Activated naive CD8-positive, alpha-beta T cell (primary cell): ENCODE data around the gene KEAP1.
A peak's percentile ranks its signal among the peaks of the same experiment; 100 is the strongest.
"Not testable (repeated sequence)": the region's sequence is repeated elsewhere in the genome, so short reads cannot be mapped to it uniquely, and the experiment has no call there.

Source experiments
- H3K27ac Mint-ChIP-seq: one replicate; pipeline ENCODE4 v1.8.0; 2021; ENCODE audit warnings: mixed read lengths
- H3K27me3 Mint-ChIP-seq: one replicate; pipeline ENCODE4 v1.8.0; 2021; ENCODE audit warnings: mixed read lengths
- H3K36me3 Mint-ChIP-seq: one replicate; pipeline ENCODE4 v1.8.0; 2021; ENCODE audit warnings: mixed read lengths
- H3K4me1 Mint-ChIP-seq: one replicate; pipeline ENCODE4 v1.8.0; 2021; ENCODE audit warnings: low read depth, mixed read lengths
- H3K4me3 Mint-ChIP-seq: one replicate; pipeline ENCODE4 v1.8.0; 2021; ENCODE audit warnings: mild to moderate bottlenecking, mixed read lengths
- H3K9me3 Mint-ChIP-seq: one replicate; pipeline ENCODE4 v1.8.0; 2021; ENCODE audit warnings: low read depth, mixed read lengths

KEAP1 gene

DNA sequence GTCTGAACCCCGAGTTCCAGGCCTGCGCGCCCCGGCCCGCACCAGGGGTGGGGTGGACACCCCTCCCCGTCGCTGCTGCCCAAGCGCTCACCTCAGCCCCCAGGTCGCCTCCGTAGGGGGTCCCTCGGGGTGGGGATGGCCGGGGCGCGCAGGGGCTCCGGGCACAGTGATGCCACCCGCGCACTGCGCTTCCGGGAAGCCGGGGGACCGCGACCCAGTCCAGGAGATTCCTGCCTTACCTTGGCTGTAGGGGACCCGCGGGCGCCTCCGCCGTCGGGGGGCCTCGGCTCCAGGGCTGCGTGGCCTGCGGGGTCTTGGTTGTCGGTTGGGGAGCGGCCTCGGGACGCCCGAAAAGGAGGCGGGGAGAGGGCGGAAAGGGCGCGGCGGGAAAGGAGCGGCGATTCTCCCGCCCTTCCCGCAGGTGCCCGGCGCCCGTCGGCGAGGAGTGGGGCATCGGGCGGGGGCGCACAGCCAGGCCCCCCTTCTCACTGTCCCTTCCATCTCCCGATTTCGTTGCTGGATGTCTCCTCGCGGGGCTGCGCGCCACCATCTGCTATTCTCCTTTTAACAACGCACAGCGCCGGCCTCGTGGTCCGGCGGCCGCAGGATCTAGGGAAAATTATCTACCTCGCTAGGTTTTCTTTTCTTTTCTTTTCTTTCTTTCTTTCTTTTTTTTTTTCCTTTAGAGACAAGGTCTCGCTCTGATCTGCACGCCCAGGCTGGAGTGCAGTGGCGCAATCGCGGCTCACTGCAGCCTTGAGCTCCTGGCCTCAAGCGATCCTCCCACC lies at the start of gene KEAP1:
Gene KEAP1, minus strand, starts transcription at position 355 of the 788 bp plus-strand sequence. CDS start 3,323 bp downstream, outside the sequence.
- no peaks in the 10 kb centered on the region for H3K27me3 Mint-ChIP-seq
- H3K9me3 Mint-ChIP-seq: no peaks in the 10 kb centered on the region
- no peaks in the 10 kb centered on the region for H3K36me3 Mint-ChIP-seq
- H3K4me3 Mint-ChIP-seq: peak within 1 kb of the TSS; percentile 92
- peaks cover 29% of the 10 kb centered on the region for H3K4me1 Mint-ChIP-seq
- H3K27ac Mint-ChIP-seq: peak within 1 kb of the TSS; percentile 95

DNA sequence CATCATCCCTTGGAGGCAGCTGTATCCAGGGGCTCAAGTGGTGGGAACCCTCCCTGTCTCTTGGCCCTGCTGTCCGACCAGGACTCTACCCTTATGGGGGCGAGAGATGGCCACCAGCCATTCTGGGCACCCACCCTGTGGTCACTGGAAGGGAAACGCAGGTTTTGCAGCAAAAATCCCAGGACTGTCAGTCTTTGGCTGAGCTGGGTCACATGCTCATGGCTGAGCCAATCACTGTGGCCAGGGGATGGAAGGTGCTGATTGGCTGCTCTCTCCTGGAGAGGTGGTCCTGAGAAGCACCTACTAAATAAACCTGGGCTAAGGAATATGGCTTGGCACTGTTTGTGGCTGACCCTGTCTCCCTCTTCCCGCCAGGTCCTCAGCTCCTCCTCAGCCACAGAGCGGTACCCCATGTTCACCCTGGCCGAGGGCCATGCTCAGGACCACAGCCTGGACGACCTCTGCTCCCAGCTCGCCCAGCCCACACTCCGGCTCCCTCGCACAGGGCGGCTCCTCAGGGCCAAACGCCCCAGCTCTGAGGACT lies 49.4 kb upstream of the KEAP1 start:
- Mint-ChIP-seq H3K9me3 (no peaks in the 10 kb centered on the region), H3K4me1 (peaks cover 50% of the 10 kb centered on the region), H3K36me3 (no peaks in the 10 kb centered on the region), H3K4me3 (peak overlapping the region; percentile 7), H3K27me3 (no peaks in the 10 kb centered on the region), H3K27ac (no peak overlapping the region)

DNA sequence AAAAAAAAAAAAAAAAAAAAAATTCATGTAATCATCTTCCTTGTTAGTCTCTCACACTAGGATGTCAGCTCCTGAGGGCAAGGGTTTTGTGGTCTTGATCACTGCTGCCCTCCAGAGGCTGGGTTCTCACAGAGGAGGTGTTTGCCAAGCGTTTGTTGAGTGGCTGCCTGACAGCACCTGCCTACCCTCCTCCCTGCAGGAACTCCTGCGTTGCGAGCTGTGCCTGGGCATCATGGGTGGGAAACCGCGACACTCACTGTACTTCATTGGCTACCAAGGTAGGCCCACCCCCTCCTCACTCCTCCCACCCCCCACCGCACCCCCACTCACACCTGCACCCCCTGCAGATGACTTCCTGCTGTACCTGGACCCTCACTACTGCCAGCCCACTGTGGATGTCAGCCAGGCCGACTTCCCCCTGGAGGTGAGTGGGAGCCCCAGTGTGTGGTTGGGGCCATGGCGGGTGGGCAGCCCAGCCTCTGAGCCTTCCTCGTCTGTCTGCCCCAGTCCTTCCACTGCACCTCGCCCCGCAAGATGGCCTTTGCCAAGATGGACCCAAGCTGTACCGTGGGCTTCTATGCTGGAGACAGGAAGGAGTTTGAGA lies 48.6 kb upstream of the KEAP1 start:
- Mint-ChIP-seq H3K27ac (peak overlapping the region; percentile 66), H3K4me3 (no peak overlapping the region), H3K36me3 (no peaks in the 10 kb centered on the region), H3K9me3 (no peaks in the 10 kb centered on the region), H3K4me1 (peaks cover 50% of the 10 kb centered on the region), H3K27me3 (no peaks in the 10 kb centered on the region)

DNA sequence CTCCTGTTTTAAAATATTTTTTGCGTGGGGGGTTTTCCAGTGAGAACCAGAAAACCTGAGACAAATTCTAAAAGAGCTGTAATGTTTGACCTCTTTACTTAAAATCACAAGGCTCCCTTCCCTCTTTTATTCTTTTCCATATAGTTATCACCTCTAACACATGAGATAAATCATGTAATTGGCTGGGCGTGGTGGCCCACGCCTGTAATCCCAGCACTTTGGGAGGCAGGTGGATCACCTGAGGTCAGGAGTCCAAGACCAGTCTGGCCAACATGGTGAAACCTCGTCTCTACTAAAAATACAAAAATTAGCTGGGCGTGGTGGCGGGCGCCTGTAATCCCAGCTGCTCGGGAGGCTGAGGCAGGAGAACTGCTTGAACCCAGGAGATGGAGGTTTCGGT lies 47.9 kb upstream of the KEAP1 start:
- H3K36me3 Mint-ChIP-seq, H3K9me3 Mint-ChIP-seq, H3K4me3 Mint-ChIP-seq, H3K27me3 Mint-ChIP-seq: not testable (repeated sequence)
- Mint-ChIP-seq H3K27ac (peak overlapping the region; percentile 41), H3K4me1 (peaks cover 46% of the 10 kb centered on the region)

DNA sequence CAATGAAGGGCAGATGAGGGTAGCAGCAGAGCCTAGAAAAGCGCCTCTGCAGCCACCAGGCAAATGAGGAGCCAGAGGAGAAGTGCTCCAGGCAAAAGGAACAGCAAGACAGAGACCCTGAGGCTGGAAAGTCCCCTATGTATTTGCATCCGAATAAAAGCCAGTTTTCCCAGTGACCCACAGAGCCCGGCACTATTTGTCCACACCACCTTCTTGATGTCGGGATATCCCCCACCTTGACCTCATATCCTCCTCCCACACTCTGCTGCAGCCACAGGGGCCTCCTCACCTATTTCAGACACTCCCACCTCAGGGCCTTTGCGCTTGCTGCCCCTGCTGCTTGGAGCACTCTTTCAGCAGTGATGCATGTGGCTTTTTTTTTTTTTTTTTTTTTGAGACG lies 47.2 kb upstream of the KEAP1 start:
- no peaks in the 10 kb centered on the region for H3K9me3 Mint-ChIP-seq
- peaks cover 39% of the 10 kb centered on the region for H3K4me1 Mint-ChIP-seq
- H3K36me3 Mint-ChIP-seq: no peaks in the 10 kb centered on the region
- no peak overlapping the region for H3K27ac Mint-ChIP-seq
- H3K27me3 Mint-ChIP-seq: no peaks in the 10 kb centered on the region
- H3K4me3 Mint-ChIP-seq: no peak overlapping the region

DNA sequence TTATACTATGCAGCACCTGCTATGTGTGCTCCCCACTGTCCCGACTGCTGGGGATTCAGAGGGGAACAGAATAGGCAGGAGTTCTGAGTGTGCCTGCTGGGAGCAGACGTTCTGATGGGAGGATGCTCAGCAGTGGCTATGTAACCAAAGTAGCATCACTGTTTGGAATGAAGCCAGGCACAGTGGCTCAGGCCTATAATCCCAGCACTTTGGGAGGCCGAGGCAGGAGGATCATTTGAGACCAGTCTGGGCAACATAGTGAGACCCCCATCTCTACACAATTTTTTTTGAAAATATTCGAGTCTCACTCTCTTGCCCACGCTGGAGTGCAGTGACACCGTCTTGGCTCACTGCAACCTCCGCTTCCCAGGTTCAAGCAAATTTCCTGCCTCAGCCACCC lies 46.6 kb upstream of the KEAP1 start:
- no peak overlapping the region for H3K4me3 Mint-ChIP-seq
- H3K4me1 Mint-ChIP-seq: peaks cover 39% of the 10 kb centered on the region
- H3K9me3 Mint-ChIP-seq: no peaks in the 10 kb centered on the region
- H3K27me3 Mint-ChIP-seq: no peaks in the 10 kb centered on the region
- no peaks in the 10 kb centered on the region for H3K36me3 Mint-ChIP-seq
- H3K27ac Mint-ChIP-seq: no peak overlapping the region

DNA sequence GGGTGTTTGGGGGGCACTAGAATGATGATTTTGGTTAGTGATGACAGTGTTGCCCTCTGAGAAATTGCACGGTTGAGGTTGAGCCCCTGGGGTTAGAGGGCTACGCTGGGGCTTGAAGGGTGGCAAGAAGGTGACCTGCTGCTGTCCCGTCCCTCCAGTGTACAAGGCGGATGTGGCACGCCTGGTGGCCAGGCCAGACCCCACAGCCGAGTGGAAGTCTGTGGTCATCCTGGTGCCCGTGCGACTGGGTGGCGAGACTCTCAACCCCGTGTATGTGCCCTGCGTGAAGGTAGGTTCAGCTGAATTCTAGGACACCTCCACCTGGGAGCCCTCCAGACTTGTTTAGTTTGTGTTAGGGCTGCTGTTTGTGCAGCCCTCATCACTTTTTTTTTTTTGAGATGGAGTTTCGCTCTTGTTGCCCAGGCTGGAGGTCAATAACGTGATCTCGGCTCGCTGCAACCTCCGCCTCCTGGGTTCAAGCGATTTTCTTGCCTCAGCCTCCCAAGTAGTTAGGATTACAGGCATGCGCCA lies 45.7 kb upstream of the KEAP1 start:
- Mint-ChIP-seq H3K9me3 (no peaks in the 10 kb centered on the region), H3K27ac (no peak overlapping the region), H3K4me1 (peaks cover 34% of the 10 kb centered on the region), H3K4me3 (no peak overlapping the region), H3K27me3 (no peaks in the 10 kb centered on the region), H3K36me3 (no peaks in the 10 kb centered on the region)

DNA sequence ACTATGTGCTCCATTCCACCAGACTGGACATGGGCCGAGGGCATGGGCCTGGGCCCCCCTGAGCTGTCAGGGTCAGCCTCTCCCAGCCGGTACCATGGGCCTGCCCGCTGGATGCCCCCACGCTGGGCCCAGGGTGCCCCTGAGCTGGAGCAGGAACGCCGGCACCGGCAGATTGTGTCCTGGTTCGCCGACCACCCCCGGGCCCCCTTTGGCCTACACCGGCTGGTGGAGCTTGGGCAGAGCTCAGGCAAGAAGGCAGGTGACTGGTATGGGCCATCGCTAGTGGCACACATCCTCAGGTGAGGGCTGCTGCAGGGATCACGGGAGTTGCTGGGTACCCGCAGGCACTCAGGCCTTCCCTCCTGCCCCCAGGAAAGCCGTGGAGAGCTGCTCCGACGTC lies 43.7 kb upstream of the KEAP1 start:
- Mint-ChIP-seq H3K36me3 (no peaks in the 10 kb centered on the region), H3K4me3 (no peak overlapping the region), H3K4me1 (peaks cover 22% of the 10 kb centered on the region), H3K27ac (no peak overlapping the region), H3K9me3 (no peaks in the 10 kb centered on the region), H3K27me3 (no peaks in the 10 kb centered on the region)

DNA sequence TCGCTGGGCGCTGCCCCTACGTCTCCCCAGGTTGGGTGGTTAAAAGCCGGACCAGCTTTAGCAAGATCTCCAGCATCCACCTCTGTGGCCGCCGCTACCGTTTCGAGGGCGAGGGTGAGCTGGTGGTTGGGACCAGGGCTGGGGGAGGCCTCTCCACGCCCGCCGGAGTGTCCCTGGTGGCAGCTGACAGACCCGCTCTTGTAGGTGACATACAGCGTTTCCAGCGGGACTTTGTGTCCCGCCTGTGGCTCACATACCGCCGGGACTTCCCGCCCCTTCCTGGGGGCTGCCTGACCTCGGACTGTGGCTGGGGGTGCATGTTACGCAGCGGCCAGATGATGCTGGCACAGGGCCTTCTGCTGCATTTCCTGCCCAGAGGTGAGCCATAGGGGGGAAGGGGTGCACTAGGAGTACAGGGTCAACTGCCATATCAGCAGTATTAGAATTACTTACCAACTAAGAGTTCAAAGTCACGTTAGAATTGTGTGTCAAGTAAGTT lies 41.6 kb upstream of the KEAP1 start:
- Mint-ChIP-seq H3K36me3 (no peaks in the 10 kb centered on the region), H3K4me3 (peak overlapping the region; percentile 89), H3K9me3 (no peaks in the 10 kb centered on the region), H3K27me3 (peaks cover 1% of the 10 kb centered on the region), H3K27ac (peak overlapping the region; percentile 89), H3K4me1 (peaks cover 11% of the 10 kb centered on the region)

DNA sequence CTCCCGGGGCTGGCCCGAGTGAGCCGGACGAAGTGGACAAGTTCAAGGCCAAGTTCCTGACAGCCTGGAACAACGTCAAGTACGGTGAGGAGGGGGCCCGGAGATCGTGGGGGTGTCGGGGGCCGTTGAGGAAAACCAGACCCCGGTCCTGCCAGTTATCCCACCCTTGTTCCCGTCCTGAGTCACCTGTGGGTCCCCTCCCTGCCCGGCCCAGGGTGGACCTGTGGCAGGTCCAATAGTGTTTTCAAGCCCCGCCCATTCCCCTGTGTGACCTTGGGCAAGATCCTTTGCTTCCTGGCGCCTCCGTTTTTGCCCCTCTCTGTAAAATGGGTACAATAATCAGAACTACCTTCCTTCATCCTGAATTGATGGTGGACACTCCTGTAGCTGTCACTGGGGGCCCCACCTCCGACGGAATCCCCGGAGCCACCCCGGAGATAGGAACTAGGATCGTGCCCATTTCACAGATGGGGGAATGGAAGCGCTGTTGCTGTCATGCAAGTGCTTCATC lies 41.1 kb upstream of the KEAP1 start:
- H3K27me3 Mint-ChIP-seq: peaks cover 1% of the 10 kb centered on the region
- H3K27ac Mint-ChIP-seq: peak overlapping the region; percentile 89
- H3K36me3 Mint-ChIP-seq: no peaks in the 10 kb centered on the region
- peak overlapping the region; percentile 89 for H3K4me3 Mint-ChIP-seq
- peaks cover 11% of the 10 kb centered on the region for H3K4me1 Mint-ChIP-seq
- H3K9me3 Mint-ChIP-seq: no peaks in the 10 kb centered on the region

DNA sequence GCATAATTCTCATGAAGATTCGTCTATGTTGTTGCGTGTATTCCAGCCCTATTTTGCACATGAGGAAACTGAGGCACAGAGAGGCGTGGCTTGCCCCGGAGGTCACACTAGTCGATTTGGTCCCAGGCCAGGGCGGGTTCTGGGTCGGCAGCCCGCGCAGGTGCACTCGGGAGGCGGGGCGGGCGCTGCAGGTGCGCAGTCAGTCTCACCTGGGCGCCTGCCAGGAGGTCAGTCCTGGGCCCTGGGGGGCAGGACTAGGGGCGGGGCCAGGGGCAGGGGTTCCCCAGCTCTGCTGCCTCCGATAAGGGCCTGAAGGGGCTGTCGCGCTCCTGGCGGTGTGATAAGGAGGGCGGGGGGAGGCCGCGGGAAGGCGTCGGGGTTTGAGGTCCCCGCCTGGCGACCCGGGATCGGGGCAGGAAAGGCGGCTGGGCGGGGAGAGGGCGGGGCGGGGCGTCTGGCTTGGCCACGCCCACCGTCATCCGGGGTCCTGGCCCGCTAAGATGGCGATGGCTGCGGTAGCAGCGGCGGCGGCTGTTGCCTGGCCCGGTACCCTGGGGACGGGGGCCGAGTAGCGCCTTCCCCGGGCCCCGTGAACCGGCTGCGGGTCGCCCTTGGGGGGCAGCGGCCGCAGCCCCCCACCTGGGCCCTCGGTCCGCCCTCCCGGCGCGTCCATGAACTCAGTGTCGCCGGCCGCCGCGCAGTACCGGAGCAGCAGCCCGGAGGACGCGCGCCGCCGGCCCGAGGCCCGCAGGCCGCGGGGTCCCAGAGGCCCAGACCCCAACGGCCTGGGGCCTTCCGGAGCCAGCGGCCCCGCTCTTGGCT lies 40.5 kb upstream of the KEAP1 start, which contains the start of gene ATG4D:
Gene ATG4D, plus strand, starts transcription at position 485 of the 822 bp plus-strand sequence. Its CDS starts 187 bp downstream, at position 672.
- Mint-ChIP-seq H3K4me3 (peak within 1 kb of the TSS; percentile 89), H3K9me3 (no peaks in the 10 kb centered on the region), H3K4me1 (peaks cover 11% of the 10 kb centered on the region), H3K27me3 (peaks cover 4% of the 10 kb centered on the region), H3K27ac (peak within 1 kb of the TSS; percentile 89), H3K36me3 (no peaks in the 10 kb centered on the region)

DNA sequence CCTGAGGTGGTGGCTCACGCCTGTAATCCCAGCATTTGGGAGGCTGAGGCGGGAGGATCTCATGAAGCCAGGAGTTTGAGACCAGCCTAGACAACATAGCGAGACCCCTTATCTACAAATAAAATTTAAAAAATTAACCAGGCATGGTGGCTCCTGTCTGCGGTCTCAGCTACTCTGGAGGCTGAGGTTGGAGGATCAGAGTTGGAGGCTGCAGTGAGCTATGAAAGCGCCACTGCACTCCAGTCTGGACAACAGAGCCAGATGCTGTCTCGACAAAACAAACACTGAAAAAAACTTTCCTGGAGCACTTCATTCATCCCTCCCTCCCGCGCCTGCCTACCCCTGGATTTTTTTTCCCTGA lies 39.9 kb upstream of the KEAP1 start:
- H3K27ac Mint-ChIP-seq: peak overlapping the region; percentile 72
- no peaks in the 10 kb centered on the region for H3K9me3 Mint-ChIP-seq
- H3K4me1 Mint-ChIP-seq: peaks cover 11% of the 10 kb centered on the region
- H3K27me3 Mint-ChIP-seq: peaks cover 5% of the 10 kb centered on the region
- H3K4me3 Mint-ChIP-seq: peak overlapping the region; percentile 84
- no peaks in the 10 kb centered on the region for H3K36me3 Mint-ChIP-seq

DNA sequence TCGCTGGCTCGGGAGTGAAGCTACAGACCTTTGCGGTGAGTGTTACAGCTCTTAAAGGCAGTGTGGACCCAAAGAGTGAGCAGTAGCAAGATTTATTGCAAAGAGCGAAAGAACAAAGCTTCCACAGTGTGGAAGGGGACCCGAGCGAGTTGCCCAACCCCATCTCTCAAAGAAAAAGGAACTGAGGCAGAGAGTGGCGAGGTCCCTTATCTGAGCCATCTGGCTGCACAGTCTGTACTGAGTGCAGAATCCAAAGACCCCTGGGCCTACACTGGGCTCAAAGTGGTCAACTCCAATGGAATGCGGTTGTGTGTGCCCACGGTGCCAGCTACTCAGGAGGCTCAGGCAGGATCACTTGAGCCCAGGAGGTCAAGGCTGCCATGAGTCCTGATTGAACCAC lies 35.9 kb upstream of the KEAP1 start:
- not testable (repeated sequence) for H3K27me3 Mint-ChIP-seq, H3K36me3 Mint-ChIP-seq, H3K27ac Mint-ChIP-seq, H3K4me1 Mint-ChIP-seq, H3K9me3 Mint-ChIP-seq, H3K4me3 Mint-ChIP-seq

DNA sequence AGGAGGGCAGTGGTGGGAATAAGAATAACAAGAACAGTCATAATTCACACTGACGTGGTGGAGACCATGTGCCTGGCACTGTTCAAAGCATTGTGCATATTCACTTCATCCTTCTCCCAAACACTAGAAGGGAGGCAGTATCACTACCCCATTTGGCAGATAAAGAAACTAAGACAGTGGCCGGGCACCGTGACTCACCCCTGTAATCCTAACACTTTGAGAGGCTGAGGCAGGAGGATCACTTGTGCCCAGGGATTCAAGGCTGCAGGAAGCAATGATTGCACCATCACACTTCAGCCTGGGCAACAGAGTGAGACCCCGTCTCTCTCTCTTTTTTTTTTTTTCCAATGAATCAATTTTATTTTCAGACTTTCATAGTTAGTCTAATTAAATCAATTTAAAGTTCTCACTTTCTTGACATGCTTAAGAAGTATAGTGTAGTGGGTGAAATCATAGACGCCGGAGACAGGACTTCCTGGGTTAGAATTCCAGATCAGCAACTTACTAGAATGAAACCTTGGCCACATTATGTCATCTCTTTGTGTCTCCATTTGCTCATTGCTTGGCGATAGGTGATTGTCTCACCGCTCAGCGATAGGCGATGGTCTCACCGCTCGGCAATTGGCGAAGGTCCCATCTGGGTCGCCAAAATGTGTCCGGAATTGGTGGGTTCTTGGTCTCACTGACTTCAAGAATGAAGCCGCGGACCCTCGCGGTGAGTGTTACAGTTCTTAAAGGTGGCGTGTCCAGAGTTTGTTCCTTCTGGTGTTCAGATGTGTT lies 35.2 kb upstream of the KEAP1 start:
- no peaks in the 10 kb centered on the region for H3K9me3 Mint-ChIP-seq
- H3K36me3 Mint-ChIP-seq: no peaks in the 10 kb centered on the region
- peaks cover 4% of the 10 kb centered on the region for H3K4me1 Mint-ChIP-seq
- H3K27ac Mint-ChIP-seq: no peak overlapping the region
- peaks cover 7% of the 10 kb centered on the region for H3K27me3 Mint-ChIP-seq
- H3K4me3 Mint-ChIP-seq: no peak overlapping the region
